ENCODE results near the gene KRTAP9-6.
"Not testable (repeated sequence)": the region's sequence is repeated elsewhere in the genome, so short reads cannot be mapped to it uniquely, and the experiment has no call there.

The KRTAP9-6 gene

GRCh38 chr17:41265078-41265477 lies at the start of gene KRTAP9-6:
KRTAP9-6 (plus strand) TSS chr17:41265378; CDS start chr17:41265378, 0 bp downstream.
- H3K9ac ChIP-seq (ENCODE audit: low read depth, low read length): no peak within 1 kb of the TSS
- H3K27ac ChIP-seq (ENCODE audit: low read length): no peak within 1 kb of the TSS

GRCh38 chr17:41215681-41216080 lies 49.5 kb upstream of the KRTAP9-6 start:
- H3K27me3 ChIP-seq (ENCODE audit: insufficient read depth, low read length): no peaks in the 10 kb centered on the region
- H3K27ac ChIP-seq (ENCODE audit: low read length): no peak overlapping the region
- H3K36me3 ChIP-seq (ENCODE audit: insufficient read depth, low read depth, low read length): no peaks in the 10 kb centered on the region
- no peaks in the 10 kb centered on the region for H3K4me1 ChIP-seq (ENCODE audit: insufficient read depth, low read length)
- H3K9ac ChIP-seq (ENCODE audit: low read depth, low read length): no peak overlapping the region
- H3K9me3 ChIP-seq (ENCODE audit: insufficient read depth, low read depth, low read length): no peaks in the 10 kb centered on the region
- H3K4me3 ChIP-seq (ENCODE audit: low read length): no peak overlapping the region

More at GRCh38 chr17:41265078-41265477, at the start of gene KRTAP9-6:
- no peaks in the 10 kb centered on the region for H3K4me1 ChIP-seq (ENCODE audit: insufficient read depth, low read length)
- H3K9me3 ChIP-seq (ENCODE audit: insufficient read depth, low read depth, low read length): no peaks in the 10 kb centered on the region
- no peak within 1 kb of the TSS for H3K4me3 ChIP-seq (ENCODE audit: low read length)
- no peaks in the 10 kb centered on the region; the same call in 1 of the 2 replicates for H3K27me3 ChIP-seq (ENCODE audit: insufficient read depth, low read length)
- no peaks in the 10 kb centered on the region for H3K36me3 ChIP-seq (ENCODE audit: insufficient read depth, low read depth, low read length)

GRCh38 chr17:41223821-41224220 lies 41.4 kb upstream of the KRTAP9-6 start:
- Histone ChIP-seq H3K27ac (ENCODE audit: low read length) (no peak overlapping the region), H3K4me3 (ENCODE audit: low read length) (no peak overlapping the region), H3K27me3 (ENCODE audit: insufficient read depth, low read length) (no peaks in the 10 kb centered on the region), H3K9ac (ENCODE audit: low read depth, low read length) (no peak overlapping the region), H3K9me3 (ENCODE audit: insufficient read depth, low read depth, low read length) (no peaks in the 10 kb centered on the region), H3K36me3 (ENCODE audit: insufficient read depth, low read depth, low read length) (no peaks in the 10 kb centered on the region), H3K4me1 (ENCODE audit: insufficient read depth, low read length) (no peaks in the 10 kb centered on the region)

- Histone ChIP-seq H3K9ac (ENCODE audit: low read depth, low read length) (no peak overlapping the region), H3K9me3 (ENCODE audit: insufficient read depth, low read depth, low read length) (no peaks in the 10 kb centered on the region), H3K27ac (ENCODE audit: low read length) (no peak overlapping the region), H3K4me1 (ENCODE audit: insufficient read depth, low read length) (no peaks in the 10 kb centered on the region), H3K4me3 (ENCODE audit: low read length) (no peak overlapping the region), H3K36me3 (ENCODE audit: insufficient read depth, low read depth, low read length) (no peaks in the 10 kb centered on the region), H3K27me3 (ENCODE audit: insufficient read depth, low read length) (no peaks in the 10 kb centered on the region)
These were observed 39.1 kb upstream of the KRTAP9-6 start for GRCh38 chr17:41226051-41226450.

GRCh38 chr17:41226598-41227095 lies 38.5 kb upstream of the KRTAP9-6 start, which contains the start of gene KRTAP9-2:
KRTAP9-2 (plus strand) TSS chr17:41226648; CDS start chr17:41226655, 7 bp downstream.
- not testable (repeated sequence) for H3K27ac ChIP-seq (ENCODE audit: low read length); H3K36me3 ChIP-seq (ENCODE audit: insufficient read depth, low read depth, low read length); H3K4me1 ChIP-seq (ENCODE audit: insufficient read depth, low read length); H3K9me3 ChIP-seq (ENCODE audit: insufficient read depth, low read depth, low read length); H3K4me3 ChIP-seq (ENCODE audit: low read length); H3K9ac ChIP-seq (ENCODE audit: low read depth, low read length); H3K27me3 ChIP-seq (ENCODE audit: insufficient read depth, low read length)

GRCh38 chr17:41230094-41230493 lies 35.1 kb upstream of the KRTAP9-6 start:
- no peak overlapping the region for H3K9ac ChIP-seq (ENCODE audit: low read depth, low read length)
- no peaks in the 10 kb centered on the region for H3K36me3 ChIP-seq (ENCODE audit: insufficient read depth, low read depth, low read length)
- no peak overlapping the region for H3K4me3 ChIP-seq (ENCODE audit: low read length)
- H3K4me1 ChIP-seq (ENCODE audit: insufficient read depth, low read length): no peaks in the 10 kb centered on the region
- no peaks in the 10 kb centered on the region for H3K9me3 ChIP-seq (ENCODE audit: insufficient read depth, low read depth, low read length)
- no peak overlapping the region for H3K27ac ChIP-seq (ENCODE audit: low read length)
- no peaks in the 10 kb centered on the region for H3K27me3 ChIP-seq (ENCODE audit: insufficient read depth, low read length)

GRCh38 chr17:41231731-41232130 lies 33.4 kb upstream of the KRTAP9-6 start:
- Histone ChIP-seq H3K9me3 (ENCODE audit: insufficient read depth, low read depth, low read length) (no peaks in the 10 kb centered on the region), H3K27me3 (ENCODE audit: insufficient read depth, low read length) (no peaks in the 10 kb centered on the region), H3K9ac (ENCODE audit: low read depth, low read length) (no peak overlapping the region), H3K4me1 (ENCODE audit: insufficient read depth, low read length) (no peaks in the 10 kb centered on the region), H3K4me3 (ENCODE audit: low read length) (no peak overlapping the region), H3K27ac (ENCODE audit: low read length) (no peak overlapping the region), H3K36me3 (ENCODE audit: insufficient read depth, low read depth, low read length) (no peaks in the 10 kb centered on the region)

- H3K9me3 ChIP-seq (ENCODE audit: insufficient read depth, low read depth, low read length); H3K9ac ChIP-seq (ENCODE audit: low read depth, low read length); H3K27me3 ChIP-seq (ENCODE audit: insufficient read depth, low read length); H3K27ac ChIP-seq (ENCODE audit: low read length); H3K36me3 ChIP-seq (ENCODE audit: insufficient read depth, low read depth, low read length); H3K4me3 ChIP-seq (ENCODE audit: low read length); H3K4me1 ChIP-seq (ENCODE audit: insufficient read depth, low read length): not testable (repeated sequence)
These were observed 32.6 kb upstream of the KRTAP9-6 start, which contains the start of gene KRTAP9-3 for GRCh38 chr17:41232399-41233105. KRTAP9-3 (plus strand) TSS chr17:41232449; CDS start chr17:41232502, 53 bp downstream.

GRCh38 chr17:41237116-41237515 lies 28.1 kb upstream of the KRTAP9-6 start:
- H3K9me3 ChIP-seq (ENCODE audit: insufficient read depth, low read depth, low read length); H3K4me1 ChIP-seq (ENCODE audit: insufficient read depth, low read length); H3K4me3 ChIP-seq (ENCODE audit: low read length); H3K9ac ChIP-seq (ENCODE audit: low read depth, low read length); H3K27ac ChIP-seq (ENCODE audit: low read length); H3K27me3 ChIP-seq (ENCODE audit: insufficient read depth, low read length); H3K36me3 ChIP-seq (ENCODE audit: insufficient read depth, low read depth, low read length): not testable (repeated sequence)

- not testable (repeated sequence) for H3K4me1 ChIP-seq (ENCODE audit: insufficient read depth, low read length); H3K27me3 ChIP-seq (ENCODE audit: insufficient read depth, low read length); H3K9me3 ChIP-seq (ENCODE audit: insufficient read depth, low read depth, low read length); H3K36me3 ChIP-seq (ENCODE audit: insufficient read depth, low read depth, low read length); H3K27ac ChIP-seq (ENCODE audit: low read length); H3K9ac ChIP-seq (ENCODE audit: low read depth, low read length); H3K4me3 ChIP-seq (ENCODE audit: low read length)
These were observed 27.2 kb upstream of the KRTAP9-6 start, which contains the start of gene KRTAP9-8 for GRCh38 chr17:41237949-41238437. KRTAP9-8 (plus strand) TSS chr17:41237999; CDS start chr17:41238052, 53 bp downstream.

- not testable (repeated sequence) for H3K4me3 ChIP-seq (ENCODE audit: low read length); H3K9ac ChIP-seq (ENCODE audit: low read depth, low read length); H3K4me1 ChIP-seq (ENCODE audit: insufficient read depth, low read length); H3K27ac ChIP-seq (ENCODE audit: low read length); H3K36me3 ChIP-seq (ENCODE audit: insufficient read depth, low read depth, low read length); H3K9me3 ChIP-seq (ENCODE audit: insufficient read depth, low read depth, low read length); H3K27me3 ChIP-seq (ENCODE audit: insufficient read depth, low read length)
These were observed 18.0 kb upstream of the KRTAP9-6 start for GRCh38 chr17:41246995-41247787.

All from iPS-20b (cell line).